SJCRH30 (cell line): ENCODE data around the gene ABLIM1. TPM values are rescaled to one million over a fixed set of nuclear protein-coding genes. Genes with fewer than 3 reads are reported as not detected.

ENCODE experiments used
- DNase-seq, 2 experiments: peaks; one replicate each; pipeline ENCODE4 v3.0.0-alpha.2; 2015 to 2020
- H3K27ac ChIP-seq: fragments of 250-450 bp; sonication (Bioruptor Pico); 2 replicates; pipeline ENCODE4 v1.5.1; 2020; ENCODE audit warnings: mild to moderate bottlenecking, moderate library complexity
- H3K27me3 ChIP-seq: fragments of 250-450 bp; sonication (Bioruptor Pico); 2 replicates; pipeline ENCODE4 v1.5.1; 2020; ENCODE audit warnings: mild to moderate bottlenecking, moderate library complexity
- H3K36me3 ChIP-seq: fragments of 250-450 bp; sonication (Bioruptor Pico); 2 replicates; pipeline ENCODE4 v1.5.1; 2020; ENCODE audit warnings: mild to moderate bottlenecking, moderate library complexity
- H3K4me1 ChIP-seq: fragments of 250-450 bp; sonication (Bioruptor Pico); 2 replicates; pipeline ENCODE4 v1.5.1; 2020; ENCODE audit warnings: mild to moderate bottlenecking, moderate library complexity
- H3K4me3 ChIP-seq: fragments of 250-450 bp; sonication (Bioruptor Pico); 2 replicates; pipeline ENCODE4 v1.5.1; 2020; ENCODE audit warnings: mild to moderate bottlenecking, moderate library complexity
- H3K9me3 ChIP-seq: fragments of 250-450 bp; sonication (Bioruptor Pico); replicated peaks from 2 replicates; pipeline ENCODE4 v1.5.1; 2020; ENCODE audit warnings: mild to moderate bottlenecking, moderate library complexity
- total RNA-seq: library from RNA; depleted of rRNA; stranded (reverse); fragments of >200 nt; shearing (Covaris generic); gene quantifications from 2 replicates; pipeline ENCODE4 v1.2.3, GENCODE V29; 2014; rRNA removed

Gene ABLIM1
- total RNA-seq, 1 experiment from 2014 or later = 23.9 TPM

DNA sequence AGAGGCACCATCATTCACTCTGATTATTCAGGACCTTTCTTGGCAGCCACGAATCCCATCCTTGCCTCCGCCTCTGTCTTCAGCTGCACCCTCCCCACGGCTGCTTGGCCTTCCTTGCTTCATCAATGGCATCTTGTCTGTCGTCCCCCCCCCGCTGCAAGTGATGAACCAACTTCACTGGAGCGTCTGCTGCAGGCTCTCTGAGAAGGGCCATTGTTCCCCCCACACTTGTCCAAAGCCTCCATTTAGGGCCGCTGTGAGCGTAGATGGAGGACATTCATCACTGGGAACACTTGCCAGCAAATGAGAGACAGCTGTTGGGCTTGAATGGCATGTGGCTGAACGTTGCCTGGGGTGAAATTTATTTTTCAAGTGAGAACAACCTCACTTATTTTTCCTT is 273.9 kb downstream of the ABLIM1 start:
- no peaks in the 10 kb centered on the region for H3K9me3 ChIP-seq
- no peaks in the 10 kb centered on the region for H3K36me3 ChIP-seq
- H3K27ac ChIP-seq = no peak overlapping the region
- peak in 1 of 2 experiments; percentile 56 for DNase-seq
- no peaks in the 10 kb centered on the region for H3K27me3 ChIP-seq
- H3K4me3 ChIP-seq = no peak overlapping the region
- peaks cover 29% of the 10 kb centered on the region for H3K4me1 ChIP-seq

Other genes with a start within 250 kb of the ABLIM1 start
- gene FHIP2A, start 163.5 kb upstream of the ABLIM1 start, total RNA-seq = 10.9 and 11.1 TPM in 2 replicates